SKM-1 (cell line): ENCODE data around the gene FAM151A.
A peak's percentile ranks its signal among the peaks of the same experiment; 100 is the strongest.

Source experiments
- DNase-seq: peaks from one replicate; lab custom pipeline; 2025; ENCODE audit not compliant: unreplicated experiment; lab: John Stamatoyannopoulos, UW

The FAM151A gene

DNA sequence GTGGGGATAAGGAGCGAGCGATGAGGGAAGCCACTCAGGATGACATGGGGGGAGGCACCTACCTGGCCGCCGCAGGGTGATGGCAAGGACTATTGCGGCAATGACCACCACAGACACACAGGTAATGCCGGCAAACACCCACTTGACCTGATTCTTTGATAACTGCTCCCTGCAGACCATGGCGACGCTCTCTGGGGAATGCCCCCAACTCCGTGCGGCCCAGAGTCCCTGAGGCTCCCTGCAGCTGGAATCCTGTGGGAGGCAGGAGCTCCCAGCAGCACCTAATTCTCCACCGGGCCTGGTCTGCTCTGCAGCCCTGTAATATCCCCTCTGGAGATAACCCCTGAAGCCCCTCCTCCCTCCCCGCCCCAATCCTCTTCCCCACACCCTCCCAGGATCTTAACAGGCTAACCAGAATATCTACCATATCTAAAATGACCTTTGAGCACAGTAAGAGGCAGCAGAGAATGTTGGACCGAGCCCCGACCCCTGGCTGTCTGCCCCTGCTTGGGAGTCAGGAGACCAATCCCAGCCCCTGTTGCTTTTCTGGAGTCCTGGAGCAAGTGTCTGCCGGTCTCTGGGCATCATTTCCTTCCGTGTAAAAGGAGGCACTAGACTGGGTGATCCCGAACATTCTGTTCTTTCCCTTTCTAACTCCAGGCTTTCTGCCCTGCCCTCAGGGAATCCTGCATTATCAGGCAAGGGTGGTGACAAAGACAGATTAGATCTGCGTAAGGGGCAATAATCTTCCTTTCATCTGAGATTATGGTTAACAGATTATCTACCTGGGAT lies at the start of gene FAM151A:
Gene FAM151A, minus strand, starts transcription at position 310 of the 792 bp plus-strand sequence. Its CDS starts 130 bp downstream, at position 180.
- no peak for DNase-seq

DNA sequence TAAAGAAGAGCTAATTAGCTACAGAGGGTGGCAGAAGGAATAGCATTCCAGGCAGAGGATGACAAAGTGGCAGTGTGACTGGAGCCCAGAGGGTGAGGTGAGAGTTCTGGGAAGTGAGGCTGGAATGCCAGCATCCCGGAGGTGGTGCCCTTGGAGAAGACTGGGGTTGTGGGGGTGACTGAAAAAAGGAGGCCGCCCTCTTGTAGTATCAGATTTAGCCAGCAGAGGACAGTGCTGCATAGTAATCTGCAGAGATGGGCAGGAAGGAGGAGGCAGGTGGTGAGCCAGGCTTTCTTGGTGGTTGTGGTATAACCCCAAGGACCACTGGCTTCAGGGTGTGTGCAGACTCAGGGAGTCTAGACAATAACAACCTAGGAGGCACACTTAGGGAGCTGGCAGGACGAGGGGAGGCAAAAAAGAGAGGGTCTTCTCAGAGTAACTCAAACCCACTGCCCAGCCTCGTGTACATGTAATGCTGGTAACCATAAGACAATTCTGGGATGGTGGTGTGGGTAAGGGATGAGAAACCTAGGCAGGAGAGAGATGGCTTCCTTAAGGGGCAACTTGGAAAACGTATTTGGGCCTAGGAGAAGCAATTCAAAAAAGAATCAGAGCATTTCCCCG lies 48.8 kb upstream of the FAM151A start:
- DNase-seq, result peak; percentile 71

DNA sequence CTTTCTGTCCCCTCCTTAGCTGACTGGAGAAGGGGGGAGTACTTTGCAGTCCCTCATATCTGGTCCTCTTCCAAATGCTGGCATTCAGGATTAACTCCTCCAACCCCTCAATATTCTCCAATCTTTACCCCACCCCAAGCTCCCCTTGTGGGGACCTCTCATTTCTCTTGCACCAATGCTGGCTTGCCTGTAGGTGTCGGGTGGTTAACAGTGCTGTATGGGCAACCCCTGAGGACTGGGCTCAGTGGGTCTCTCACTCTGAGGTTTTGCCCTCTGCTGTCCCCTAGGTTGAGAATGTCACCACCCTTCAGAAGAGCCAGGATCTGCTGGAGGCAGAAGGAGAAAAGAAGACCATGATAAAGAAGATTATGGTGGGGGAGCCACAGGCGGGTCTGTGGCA lies 45.2 kb upstream of the FAM151A start:
- DNase-seq, result no peak

DNA sequence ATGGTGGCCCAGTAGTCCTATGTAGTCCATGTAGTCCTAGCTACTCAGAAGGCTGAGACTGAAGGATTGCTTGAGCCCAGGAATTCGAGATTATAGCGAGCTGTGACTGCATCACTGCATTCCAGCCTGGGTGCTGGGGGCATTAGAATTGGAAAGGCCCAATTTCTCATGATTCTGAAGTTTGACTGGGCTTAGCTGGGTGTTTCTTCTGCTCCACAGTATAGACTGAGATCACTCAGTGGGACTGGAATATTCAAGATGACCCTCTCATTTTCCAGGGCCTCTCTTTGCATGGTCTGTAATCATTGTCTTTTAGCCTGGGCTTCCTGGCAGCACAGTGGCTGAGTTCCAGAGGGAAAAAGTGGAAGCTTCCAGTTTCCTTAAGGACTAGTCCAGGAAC lies 44.5 kb upstream of the FAM151A start:
- no peak for DNase-seq

DNA sequence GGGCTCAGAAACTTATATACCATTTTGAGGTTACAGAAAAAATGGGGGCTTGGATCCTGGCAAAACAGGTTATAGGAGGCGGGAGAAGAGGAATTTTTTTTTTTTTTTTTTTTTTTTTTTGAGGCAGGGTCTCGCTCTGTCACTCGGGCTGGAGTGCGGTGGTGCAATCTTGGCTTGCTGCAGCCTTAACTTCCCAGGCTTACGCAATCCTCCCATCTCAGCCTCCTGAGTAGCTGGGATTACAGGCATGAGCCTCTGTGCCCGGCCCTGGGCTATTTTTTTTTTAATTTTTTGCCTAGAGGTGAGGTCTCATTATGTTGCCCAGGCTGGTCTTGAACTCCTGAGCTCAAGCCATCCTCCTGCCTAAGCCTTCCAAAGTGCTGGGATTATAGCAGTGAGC lies 43.0 kb upstream of the FAM151A start:
- DNase-seq, result no peak

DNA sequence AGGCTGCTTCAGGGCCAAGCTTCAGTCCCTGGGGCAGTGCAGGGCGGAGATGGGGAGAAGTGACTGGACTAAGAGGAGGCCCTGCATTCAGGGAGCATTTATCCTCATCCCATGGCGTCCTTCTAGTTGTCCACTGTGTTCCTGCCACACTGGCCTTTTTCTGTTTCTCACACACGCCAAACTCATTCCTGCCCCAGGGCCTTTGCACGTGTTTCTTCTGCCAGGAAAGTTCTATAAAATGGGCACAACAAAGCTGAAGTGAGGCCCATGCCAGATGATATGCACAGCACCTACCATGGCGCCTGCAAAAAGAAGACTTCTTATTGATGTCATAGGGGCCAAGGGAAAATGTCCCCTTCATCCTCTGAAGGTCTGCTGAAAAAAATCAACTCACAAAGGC lies 42.5 kb upstream of the FAM151A start:
- DNase-seq, result no peak

DNA sequence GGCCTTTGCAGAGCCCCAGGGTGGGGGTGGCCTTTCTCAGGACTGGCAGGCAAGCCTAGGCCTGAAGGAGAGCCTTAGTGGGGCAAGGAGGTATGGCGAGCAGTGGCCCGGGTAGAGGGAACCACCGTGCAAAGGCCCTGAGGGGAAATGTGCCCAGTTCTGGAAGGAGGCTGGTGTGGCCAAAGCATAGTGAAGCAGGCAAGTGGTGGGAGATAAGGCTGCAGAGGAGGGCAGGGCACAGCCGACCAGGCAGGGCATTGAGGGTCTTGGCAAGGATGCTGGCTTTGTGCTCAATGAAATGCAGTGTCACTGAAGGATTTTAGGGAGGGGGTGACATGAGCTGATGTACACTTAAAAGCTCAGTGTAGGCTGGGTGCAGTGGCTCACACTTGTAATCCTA lies 41.0 kb upstream of the FAM151A start:
- no peak for DNase-seq

DNA sequence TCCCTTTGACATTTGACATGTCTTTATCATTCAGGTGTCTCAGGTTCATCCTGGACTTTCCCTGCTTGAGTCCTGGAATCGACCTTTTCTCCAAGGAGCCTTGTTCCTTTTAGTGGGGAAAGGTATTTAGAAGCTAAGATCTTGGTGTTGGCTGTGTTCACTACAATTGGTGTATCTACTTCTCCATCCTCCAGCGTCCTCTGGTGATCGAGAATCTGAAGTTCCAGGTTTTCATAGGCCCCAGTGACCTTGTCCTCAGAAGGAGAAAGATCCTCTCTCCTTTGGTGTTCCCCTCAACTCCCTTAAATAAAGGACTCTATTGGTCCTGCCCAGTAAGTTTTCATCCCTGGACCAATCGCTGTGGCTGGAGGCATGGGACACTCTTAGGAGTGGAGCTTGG lies 40.4 kb upstream of the FAM151A start:
- DNase-seq, result no peak

DNA sequence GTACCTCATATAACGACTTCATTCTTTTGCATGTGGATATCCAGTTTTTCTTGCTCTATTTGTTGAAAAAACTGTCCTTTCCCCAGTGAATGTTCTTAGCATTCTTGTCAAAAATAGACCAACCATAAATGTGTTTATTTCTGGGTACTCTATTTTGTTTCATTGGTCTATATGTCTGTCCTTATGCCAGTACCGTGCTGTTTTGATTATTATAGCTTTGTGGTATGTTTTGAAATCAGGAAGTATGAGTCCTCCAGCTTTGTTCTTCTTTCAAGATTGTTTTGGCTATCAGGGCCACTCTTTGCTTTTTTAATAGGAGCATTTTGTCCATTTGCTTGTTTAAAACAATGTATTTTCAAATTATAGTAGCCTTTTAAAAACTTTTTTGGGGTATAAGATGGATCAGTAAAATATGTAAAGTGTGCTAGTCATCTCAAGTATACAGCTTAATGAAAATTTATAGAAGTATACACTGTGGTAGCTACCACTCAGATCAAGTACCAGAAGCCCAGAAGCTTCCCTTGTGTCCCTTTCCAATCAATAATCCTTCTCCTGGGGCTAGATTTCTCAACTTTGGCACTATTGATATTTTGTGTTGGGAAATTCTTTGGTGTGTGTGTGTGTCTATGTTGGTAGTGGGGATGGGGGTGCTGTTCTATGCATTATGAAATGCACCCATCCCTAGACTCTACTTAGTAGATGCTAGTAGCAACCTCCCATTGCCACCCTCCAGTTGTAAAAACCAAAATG lies 35.0 kb upstream of the FAM151A start:
- DNase-seq, result no peak

DNA sequence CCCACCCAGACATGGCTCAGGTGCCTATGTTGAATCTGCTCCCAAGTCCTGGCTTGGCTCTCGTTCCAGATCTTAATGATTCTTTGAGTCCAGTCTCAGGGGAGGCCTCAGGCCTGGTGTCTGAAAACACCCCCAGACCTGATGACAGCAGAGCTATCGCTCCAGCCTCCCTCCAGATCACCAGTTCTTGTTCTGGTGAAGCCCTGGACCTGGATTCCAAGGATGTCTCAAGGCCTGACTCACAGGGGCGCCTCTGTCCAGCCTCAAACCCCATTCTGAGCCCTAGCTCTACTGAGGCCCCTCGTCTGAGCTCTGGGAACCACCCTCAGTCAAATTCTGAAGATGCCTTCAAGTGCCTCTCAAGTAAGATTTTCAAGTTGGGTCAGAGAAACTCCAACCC lies 29.7 kb upstream of the FAM151A start:
- no peak for DNase-seq

DNA sequence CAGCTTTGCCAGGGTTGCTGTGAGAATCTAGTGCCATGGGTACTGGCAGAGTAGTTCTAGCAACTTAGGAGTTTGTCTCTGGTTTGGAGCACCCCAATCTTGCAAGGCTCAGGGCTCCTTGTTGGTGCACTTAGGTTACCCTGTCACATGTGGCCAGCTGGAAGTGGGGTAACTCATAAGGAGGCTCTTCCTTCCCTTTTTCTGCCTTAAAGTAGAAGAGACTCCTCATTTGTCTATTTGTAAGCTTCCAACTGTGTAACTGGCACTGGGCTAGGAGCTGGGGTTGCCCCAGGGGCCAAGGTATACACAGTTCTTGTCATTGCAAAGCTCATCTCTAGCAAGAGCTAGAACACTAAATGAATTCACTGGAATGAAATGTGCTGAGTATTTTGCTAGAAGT lies 28.8 kb upstream of the FAM151A start:
- DNase-seq, result peak; percentile 68

DNA sequence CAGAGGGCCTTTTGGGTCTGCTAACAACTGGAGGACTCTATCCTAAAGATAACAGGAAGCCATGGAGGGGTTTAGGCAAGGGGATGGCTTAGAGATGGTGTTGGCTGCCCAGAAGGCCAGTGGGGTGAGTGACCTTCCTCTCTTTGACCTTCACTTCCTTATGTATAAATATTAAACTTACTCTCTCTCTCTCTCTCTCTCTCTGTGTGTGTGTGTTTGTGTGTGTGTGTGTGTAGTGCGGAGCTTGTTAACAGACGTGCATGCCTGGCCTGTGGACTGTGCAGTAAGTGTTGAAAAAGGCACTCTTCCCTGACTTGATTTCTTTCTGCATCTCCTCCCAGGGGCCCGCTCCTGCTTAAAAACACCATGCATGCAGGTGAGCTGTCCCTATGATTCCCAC lies 28.3 kb upstream of the FAM151A start:
- no peak for DNase-seq

DNA sequence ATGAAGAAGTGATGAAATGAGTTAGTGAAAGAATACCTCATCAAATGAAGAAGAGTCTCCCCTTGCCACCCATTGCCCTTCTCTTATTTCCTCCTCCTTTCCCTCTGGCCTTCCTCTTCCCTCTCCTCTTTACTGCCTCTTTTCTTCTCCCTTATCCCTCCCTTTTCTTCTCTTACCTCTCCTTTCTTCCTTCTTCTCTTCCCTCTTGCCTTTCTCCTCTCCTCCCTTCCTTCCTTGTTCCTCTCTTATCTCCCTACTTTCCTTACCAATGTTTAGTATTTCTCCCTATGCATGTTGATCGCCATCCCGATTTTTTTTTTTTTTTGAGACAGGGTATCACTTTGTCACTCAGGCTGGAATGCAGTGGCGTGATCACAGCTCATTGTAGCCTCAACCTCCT lies 27.1 kb upstream of the FAM151A start:
- DNase-seq, result no peak

DNA sequence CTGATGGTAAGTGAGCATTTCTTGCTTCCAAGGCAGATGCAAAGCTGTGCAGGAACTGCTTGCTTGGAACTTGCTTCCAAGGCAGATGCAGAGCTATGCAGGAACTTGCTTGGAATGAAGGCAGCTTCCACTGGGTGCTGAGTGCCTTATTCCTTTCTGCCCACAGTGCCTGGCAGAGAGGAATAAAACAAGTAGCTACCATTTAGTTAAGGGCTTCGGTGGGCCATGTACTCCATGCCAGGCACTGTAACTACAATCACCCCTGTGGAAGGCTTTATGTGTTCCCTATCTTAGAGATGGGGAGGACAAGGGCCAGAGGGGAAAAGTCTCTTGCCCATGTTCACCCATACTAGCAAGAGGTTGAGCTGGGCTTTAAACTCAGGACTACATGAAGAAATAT lies 26.6 kb upstream of the FAM151A start:
- DNase-seq, result no peak

DNA sequence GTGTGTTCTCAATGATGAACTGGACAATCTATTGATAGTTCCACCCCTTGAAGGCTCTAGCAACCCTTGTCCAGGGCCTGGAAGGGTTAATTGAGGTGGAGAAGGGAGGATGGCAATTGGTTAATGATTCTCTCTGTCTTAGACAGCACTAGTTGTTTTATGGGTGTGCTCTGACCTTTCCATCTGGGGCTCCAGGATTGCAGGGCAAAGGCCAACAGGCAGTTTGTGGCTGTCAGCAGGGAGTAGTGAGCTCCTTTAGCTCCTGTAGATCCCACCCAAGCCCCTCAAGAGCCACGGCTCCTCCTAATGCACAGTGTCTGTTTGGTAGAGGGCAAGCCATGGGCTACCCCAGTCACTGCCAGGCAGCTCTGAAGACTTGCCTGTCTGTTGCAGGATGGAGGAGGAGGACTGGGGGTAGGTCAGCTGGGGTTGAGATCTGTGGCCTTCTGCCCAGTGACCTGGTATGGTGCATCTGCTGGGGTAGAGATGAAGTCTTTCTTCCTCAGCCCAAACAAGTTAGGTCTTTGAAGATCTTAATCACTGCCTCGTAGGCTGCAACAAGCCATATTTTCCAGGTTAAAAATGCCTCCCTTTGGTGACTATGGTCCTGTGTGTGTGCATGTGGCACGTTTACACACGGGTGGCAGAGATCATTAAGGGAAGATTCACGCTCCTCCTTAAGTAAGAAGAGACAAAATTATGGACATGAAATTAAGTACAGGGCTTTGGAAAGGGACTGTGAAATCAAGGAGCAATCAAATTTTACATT lies 26.0 kb upstream of the FAM151A start:
- DNase-seq, result no peak

DNA sequence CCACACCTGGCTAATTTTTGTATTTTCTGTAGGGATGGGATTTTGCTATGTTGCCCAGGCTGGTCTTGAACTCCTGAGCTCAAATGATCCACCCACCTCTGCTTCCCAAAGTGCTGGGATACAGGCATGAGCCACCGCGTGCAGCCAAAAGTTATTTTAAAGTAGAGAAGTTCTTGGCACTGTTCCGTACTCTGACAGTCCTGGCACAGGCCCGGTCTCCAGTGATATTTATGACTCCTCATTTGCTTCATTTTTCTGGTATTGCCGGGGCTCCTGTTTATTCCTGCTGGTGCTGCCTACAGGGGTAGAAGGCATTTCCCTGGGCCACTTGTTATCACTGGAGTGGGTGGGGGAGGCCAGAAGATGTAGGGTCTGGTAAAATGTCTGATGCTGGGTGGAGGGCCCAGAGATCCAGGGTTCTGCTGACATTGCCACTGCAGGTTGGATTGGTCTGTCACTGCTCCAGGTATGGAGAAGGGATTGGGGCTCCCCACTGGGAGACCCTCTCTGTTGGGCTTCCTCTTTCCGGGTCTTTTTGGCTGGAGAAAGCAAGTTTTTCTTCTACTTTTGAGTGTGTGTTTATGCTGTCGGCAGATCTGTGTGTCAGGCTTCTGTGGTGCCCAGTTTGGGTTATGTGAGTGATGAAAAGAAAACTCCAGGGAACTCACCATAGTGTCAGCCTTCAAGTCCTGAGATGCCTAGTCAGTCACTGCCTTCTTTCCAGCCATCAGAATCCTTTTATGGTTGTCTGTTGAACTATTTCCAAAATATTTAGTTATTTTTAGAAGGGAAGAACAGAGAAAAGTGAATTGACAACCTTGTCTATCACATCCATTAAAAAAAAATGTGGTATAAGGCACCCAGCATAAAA lies 22.7 kb upstream of the FAM151A start:
- no peak for DNase-seq

DNA sequence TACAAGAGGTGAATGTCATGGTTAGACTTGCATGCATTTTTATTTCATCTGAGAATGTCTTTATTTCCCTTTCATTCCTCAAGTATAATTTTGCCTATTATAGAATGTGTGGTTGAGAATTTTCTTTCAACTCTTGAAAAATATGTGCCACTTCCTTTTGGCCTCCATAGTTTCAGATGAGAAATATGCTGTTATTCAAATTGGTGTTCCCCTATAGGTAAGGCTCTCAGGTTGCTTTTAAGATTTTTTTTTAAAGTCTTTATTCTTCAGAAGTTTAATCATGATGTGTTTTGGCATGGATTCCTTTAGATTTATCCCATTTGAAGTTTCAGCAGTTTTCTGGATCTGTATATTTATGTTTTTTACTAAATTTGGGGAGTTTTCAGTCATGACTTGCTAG lies 20.4 kb upstream of the FAM151A start:
- no peak for DNase-seq

DNA sequence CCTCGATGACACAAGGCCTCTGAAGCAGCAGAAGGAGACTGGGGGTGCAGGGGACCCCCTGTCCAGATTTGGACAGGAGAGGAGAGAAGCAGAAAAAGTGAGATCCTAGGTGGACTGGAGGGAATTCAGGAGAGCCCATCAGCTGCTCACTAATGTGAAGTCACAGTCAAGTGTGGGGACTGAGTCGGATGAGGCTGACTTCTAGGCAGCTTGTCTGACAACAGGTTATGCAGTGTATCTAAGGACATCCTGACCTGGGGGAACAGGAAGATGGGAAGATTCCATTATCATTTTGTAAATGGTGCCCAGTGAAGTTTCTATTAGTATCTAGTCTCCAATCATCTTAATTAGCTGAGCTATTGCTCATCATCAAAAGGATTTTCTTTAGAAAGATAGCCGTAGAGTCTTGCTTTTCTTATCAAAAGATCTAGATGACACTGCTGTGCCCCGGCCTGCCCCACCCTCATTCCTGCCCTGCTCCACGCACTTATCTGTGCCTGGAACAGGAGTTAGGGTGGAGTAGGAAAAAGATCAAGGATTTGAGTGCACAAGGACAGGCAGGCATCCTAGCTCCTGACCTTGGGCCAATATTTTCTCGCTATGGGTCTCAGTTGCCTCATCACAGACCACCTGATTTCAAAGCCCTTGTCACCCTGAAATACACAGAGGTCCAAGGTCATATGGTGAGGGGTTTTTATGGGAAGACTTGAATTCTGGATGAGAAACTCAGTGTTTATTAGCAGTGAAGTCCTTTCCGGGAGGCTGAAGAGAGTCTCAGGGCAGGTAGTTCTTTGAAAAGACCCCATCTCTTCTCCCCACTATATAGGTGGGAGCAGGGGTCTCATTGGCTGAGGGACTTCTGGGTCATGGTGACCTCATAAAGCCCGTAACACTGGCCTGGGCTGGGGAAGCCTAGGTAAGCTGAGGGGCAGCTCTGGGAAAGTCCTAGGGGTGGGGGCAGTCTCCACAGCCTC lies 17.8 kb upstream of the FAM151A start, which contains the start of gene MROH7:
Gene MROH7, plus strand, starts transcription at position 924 of the 974 bp plus-strand sequence. CDS start 11,141 bp downstream, outside the sequence.
- no peak for DNase-seq

DNA sequence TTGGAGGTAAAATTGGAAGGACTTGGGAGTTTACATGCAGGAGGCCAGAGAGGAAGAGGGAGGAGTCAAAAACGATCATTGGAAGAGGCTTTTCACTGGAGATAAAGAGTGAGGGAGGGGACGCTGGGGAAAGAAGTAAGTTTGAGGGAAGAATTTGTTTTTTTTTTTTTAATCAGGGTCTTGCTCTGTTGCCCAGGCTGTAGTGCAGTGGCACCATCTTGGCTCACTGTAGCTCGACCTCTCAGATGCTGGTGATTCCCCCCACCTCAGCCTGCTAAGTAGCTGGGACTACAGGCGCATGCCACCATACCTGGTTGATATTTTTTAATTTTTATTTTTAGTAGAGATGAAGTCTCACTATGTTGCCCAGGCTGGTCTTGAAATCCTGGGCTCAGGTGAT lies 17.0 kb upstream of the FAM151A start:
- no peak for DNase-seq
